ENCODE results near the gene SHE. TPM values are rescaled to one million over a fixed set of nuclear protein-coding genes. Genes with fewer than 3 reads are reported as not detected.

SHE gene
- total and polyA plus RNA-seq, 2 of the 8 experiments (the other 6 are each of a cell fraction or from before 2014, with no cell fraction given), result 0.44 to 0.45 TPM

GRCh38 chr1:154529308-154529707 lies 27.1 kb upstream of the SHE start (continued):
- no peak for TF ChIP-seq MAX (IDR thresholded peaks at IDR 0.05)
- no peak for TF ChIP-seq USF2 (IDR thresholded peaks at IDR 0.05; ENCODE audit: low read length)
- TF ChIP-seq POLR2A (IDR thresholded peaks at IDR 0.05; ENCODE audit: control extremely low read depth in 1 of 2, low read depth in 2 of 2, low read length in 2 of 2), result no peak
- TF ChIP-seq SRF (IDR thresholded peaks at IDR 0.05; ENCODE audit: low read depth, low read length), result no peak
- TF ChIP-seq JUN (IDR thresholded peaks at IDR 0.05; ENCODE audit: low read depth, low read length), result no peak
- no peak for TF ChIP-seq TEAD4 (IDR thresholded peaks at IDR 0.05; ENCODE audit: low read depth, low read length)
- no peak for TF ChIP-seq TAF1 (IDR thresholded peaks at IDR 0.05; ENCODE audit: low read depth, low read length)
- no peak for TF ChIP-seq JUND (IDR thresholded peaks at IDR 0.05; ENCODE audit: low read length)

Measured in H1 (cell line).